ENCODE data around the gene MAP4K4.
A peak's percentile ranks its signal among the peaks of the same experiment; 100 is the strongest.

MAP4K4 gene

DNA sequence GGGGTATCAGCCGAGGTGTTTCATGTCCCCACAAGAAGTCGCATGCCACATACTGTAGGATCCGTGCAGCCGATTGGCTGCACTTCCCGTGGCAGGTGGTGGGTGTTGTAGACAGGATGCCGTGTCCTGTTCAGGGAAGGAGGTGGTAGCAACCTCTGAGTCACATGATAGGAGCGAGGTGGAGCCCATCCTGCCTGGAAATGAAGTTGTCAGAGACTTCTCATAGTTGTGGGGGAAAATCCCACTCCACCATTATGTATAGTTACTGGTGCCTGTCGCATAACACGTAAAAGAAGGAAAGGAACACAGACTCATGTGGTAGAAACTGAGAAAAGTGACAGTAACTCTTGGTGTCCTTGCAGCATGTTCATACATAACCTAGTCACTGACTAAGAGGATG lies 202.9 kb downstream of the MAP4K4 start:
- no peak overlapping the region for H3K4me3 ChIP-seq (ENCODE audit: low read depth in 1 of 2, low read length in 1 of 2)
- H3K36me3 ChIP-seq: peaks cover 14% of the 10 kb centered on the region
- TF ChIP-seq, protein P1, sequence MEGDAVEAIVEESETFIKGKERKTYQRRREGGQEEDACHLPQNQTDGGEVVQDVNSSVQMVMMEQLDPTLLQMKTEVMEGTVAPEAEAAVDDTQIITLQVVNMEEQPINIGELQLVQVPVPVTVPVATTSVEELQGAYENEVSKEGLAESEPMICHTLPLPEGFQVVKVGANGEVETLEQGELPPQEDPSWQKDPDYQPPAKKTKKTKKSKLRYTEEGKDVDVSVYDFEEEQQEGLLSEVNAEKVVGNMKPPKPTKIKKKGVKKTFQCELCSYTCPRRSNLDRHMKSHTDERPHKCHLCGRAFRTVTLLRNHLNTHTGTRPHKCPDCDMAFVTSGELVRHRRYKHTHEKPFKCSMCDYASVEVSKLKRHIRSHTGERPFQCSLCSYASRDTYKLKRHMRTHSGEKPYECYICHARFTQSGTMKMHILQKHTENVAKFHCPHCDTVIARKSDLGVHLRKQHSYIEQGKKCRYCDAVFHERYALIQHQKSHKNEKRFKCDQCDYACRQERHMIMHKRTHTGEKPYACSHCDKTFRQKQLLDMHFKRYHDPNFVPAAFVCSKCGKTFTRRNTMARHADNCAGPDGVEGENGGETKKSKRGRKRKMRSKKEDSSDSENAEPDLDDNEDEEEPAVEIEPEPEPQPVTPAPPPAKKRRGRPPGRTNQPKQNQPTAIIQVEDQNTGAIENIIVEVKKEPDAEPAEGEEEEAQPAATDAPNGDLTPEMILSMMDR (IDR thresholded peaks at IDR 0.05): no peak
- H3K4me1 ChIP-seq (ENCODE audit: control insufficient read depth in 1 of 2, insufficient read depth in 1 of 2, low read depth in 1 of 2, low read length in 1 of 2): peaks cover 19 to 32% of the 10 kb centered on the region in 2 experiments
- peak overlapping the region; percentile 18 for H3K27ac ChIP-seq
- H3K27me3 ChIP-seq: no peaks in the 10 kb centered on the region
- H3K9me3 ChIP-seq: no peaks in the 10 kb centered on the region

- Histone ChIP-seq H3K27ac (no peak overlapping the region), H3K36me3 (peaks cover 6% of the 10 kb centered on the region), H3K4me1 (ENCODE audit: control insufficient read depth in 1 of 2, insufficient read depth in 1 of 2, low read depth in 1 of 2, low read length in 1 of 2) (peaks cover 12 to 28% of the 10 kb centered on the region in 2 experiments), H3K27me3 (no peaks in the 10 kb centered on the region), H3K9me3 (peaks cover 8% of the 10 kb centered on the region), H3K4me3 (ENCODE audit: low read depth in 1 of 2, low read length in 1 of 2) (no peak overlapping the region)
- TF ChIP-seq, protein P1 (IDR thresholded peaks at IDR 0.05): no peak
These were observed 203.7 kb downstream of the MAP4K4 start for GRCh38 chr2:101901241-101901640.

DNA sequence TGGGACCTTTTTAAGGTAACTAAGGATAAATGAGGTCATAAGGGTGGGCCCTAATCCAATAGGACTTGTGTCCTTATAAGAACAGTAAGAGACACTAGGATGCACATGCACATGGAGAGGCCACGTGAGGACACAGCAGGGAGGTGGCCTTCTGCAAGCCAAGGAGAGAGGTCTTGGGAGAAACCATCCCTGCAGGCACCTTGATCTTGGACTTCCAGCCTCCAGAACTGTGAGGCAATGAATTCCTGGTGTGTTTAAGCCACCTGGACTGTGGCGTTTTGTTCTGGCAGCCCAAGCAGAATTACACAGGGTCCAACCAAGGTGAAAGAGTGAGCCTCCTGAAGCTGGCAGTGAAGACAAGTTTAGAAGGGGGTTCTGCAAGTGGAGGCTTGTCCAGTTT lies 204.7 kb downstream of the MAP4K4 start:
- Histone ChIP-seq H3K9me3 (peaks cover 9% of the 10 kb centered on the region), H3K4me1 (ENCODE audit: control insufficient read depth in 1 of 2, insufficient read depth in 1 of 2, low read depth in 1 of 2, low read length in 1 of 2) (peaks cover 10 to 19% of the 10 kb centered on the region in 2 experiments), H3K36me3 (peaks cover 3% of the 10 kb centered on the region), H3K4me3 (ENCODE audit: low read depth in 1 of 2, low read length in 1 of 2) (no peak overlapping the region), H3K27me3 (no peaks in the 10 kb centered on the region), H3K27ac (no peak overlapping the region)
- TF ChIP-seq, protein P1 (IDR thresholded peaks at IDR 0.05): no peak

DNA sequence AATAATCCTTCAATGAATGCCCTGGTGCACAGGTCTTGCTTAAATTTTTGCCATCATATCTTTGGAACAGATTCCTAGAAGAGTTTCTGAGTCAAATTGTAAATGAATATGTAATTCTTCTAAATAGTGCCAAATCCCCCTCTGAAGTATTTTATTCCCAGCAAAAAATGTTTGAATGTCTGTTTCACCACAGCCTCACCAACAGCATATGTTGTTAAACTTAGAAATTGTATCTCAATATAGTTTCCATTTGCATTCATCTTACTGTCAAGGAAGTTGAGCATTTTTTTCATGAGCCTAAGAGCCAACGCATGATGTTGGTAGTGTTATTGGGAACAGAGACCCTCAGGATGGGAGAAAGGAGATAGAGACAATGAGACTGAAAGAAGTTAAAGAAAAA lies 207.4 kb downstream of the MAP4K4 start:
- H3K4me3 ChIP-seq (ENCODE audit: low read depth in 1 of 2, low read length in 1 of 2): no peak overlapping the region
- TF ChIP-seq, protein P1 (IDR thresholded peaks at IDR 0.05): no peak
- H3K9me3 ChIP-seq: peaks cover 9% of the 10 kb centered on the region
- H3K36me3 ChIP-seq: no peaks in the 10 kb centered on the region
- H3K4me1 ChIP-seq (ENCODE audit: control insufficient read depth in 1 of 2, insufficient read depth in 1 of 2, low read depth in 1 of 2, low read length in 1 of 2): peaks cover 18 to 27% of the 10 kb centered on the region in 2 experiments
- H3K27me3 ChIP-seq: no peaks in the 10 kb centered on the region
- H3K27ac ChIP-seq: no peak overlapping the region

DNA sequence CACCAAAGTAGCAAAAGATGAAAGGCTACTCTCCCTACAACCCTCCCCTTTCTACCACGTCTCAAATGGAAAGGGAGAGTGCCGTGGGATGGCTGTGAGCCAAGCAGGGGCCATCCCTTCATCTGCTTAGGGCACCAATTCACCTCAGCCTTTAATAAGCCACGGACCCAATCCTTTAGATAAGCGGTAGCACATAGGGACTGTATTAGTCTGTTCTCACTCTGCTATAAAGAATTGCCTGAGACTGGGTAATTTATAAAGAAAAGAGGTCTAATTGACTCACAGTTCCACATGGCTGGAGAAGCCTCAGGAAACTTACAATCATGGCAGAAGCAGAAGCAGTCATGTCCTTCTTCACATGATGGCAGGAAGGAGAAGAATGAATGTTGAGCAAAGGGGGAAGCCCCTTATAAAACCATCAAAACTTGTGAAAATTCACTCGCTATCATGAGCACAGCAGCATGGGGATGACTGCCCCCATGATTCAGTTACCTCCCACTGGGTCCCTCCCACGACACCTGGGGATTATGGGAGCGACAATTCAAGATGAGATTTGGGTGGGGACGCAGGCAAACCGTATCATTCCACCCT lies 208.3 kb downstream of the MAP4K4 start:
- Histone ChIP-seq H3K9me3 (peaks cover 9% of the 10 kb centered on the region), H3K27me3 (no peaks in the 10 kb centered on the region), H3K27ac (no peak overlapping the region), H3K4me1 (ENCODE audit: control insufficient read depth in 1 of 2, insufficient read depth in 1 of 2, low read depth in 1 of 2, low read length in 1 of 2) (peaks cover 27 to 36% of the 10 kb centered on the region in 2 experiments), H3K36me3 (no peaks in the 10 kb centered on the region), H3K4me3 (ENCODE audit: low read depth in 1 of 2, low read length in 1 of 2) (no peak overlapping the region)
- TF ChIP-seq, protein P1 (IDR thresholded peaks at IDR 0.05): no peak

Measured in neutrophil (primary cell).